Inflammatory macrophage treated with lipopolysaccharide for 1 hour (primary cell): Measurements from ENCODE around the gene PRKAG2.
A peak's percentile ranks its signal among the peaks of the same experiment; 100 is the strongest.

Experiments
- DNase-seq, 2 donors: peaks; one replicate each; pipeline ENCODE4 v3.0.0-alpha.2; 2020 to 2022

Gene PRKAG2

GRCh38 chr7:151814400-151815009, 62.4 kb downstream of the PRKAG2 start:
- DNase-seq = no peak

DNA sequence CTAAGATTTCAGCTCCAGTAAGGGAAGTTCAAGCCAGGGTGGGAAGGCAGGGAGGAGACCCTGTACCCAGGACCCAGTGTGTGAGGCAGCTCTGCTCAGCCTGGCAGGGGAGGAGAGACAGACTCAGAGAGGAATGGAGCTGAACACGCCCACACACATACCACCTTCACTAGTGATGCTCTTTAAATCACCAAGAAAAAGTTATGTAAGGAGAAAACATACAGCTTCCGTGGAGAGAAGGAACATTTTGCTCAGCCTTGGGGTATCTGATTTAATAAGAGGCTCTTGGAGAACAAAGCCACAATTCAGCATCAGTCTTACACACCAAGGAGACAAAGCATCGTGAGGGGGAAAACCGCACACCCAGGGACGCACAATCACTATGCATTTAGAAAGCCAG, 62.9 kb downstream of the PRKAG2 start:
- DNase-seq = no peak

DNA sequence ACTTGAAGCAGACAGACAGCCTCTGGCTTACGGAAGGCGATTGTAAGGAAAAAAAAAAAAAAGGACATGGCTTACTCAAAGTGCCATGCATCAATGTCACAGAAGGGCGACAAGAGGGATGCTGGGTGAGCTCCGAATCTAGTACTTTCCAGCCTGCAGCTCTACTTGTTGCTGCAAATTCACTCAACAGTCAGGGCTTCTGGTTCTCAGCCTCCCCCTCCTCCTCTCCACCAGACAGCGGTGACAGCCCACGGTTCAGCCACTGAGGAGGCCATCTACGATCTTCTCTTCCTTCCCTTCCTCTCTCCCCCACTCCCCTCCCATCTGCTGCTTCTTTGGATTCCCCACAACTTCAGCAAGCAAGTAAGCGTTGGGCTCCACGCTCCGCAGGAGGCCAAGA, 63.5 kb downstream of the PRKAG2 start:
- no peak for DNase-seq

DNA sequence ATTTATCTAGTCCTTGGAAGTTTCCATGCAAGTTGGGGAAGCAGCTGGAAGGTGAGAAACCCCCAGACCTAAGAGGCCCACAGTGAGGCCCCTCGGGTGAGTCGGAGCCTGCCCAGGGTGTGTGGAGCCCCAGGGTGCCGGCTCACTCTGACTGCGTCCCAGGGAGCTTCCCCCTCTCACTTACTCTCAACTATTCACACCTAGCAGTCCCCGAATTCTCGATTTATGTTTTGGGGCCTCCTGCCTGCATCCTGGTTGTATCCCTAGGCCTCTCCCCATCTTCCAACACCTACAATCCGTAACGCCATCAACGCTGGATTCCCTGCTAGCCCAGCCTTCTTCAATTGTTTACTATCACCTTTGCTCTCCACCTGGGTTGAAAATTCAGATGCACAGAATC, 63.9 kb downstream of the PRKAG2 start:
- no peak for DNase-seq

GRCh38 chr7:151810441-151811232, 66.3 kb downstream of the PRKAG2 start:
- no peak for DNase-seq

DNA sequence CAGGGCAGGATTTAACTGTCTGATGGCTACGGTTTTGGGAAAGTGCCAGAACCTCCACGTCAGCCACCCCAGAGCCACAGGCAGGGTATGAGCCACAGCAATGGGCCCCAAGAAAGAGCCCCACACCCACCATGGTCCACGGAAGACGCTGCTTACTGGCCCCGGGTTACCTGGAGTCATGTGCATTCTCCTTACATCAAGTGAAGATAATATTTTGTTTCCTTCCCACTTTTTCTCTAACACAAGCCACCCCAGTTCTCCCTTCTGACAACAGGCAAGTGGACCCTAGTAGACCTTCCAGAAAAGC, 67.1 kb downstream of the PRKAG2 start:
- DNase-seq = no peak

DNA sequence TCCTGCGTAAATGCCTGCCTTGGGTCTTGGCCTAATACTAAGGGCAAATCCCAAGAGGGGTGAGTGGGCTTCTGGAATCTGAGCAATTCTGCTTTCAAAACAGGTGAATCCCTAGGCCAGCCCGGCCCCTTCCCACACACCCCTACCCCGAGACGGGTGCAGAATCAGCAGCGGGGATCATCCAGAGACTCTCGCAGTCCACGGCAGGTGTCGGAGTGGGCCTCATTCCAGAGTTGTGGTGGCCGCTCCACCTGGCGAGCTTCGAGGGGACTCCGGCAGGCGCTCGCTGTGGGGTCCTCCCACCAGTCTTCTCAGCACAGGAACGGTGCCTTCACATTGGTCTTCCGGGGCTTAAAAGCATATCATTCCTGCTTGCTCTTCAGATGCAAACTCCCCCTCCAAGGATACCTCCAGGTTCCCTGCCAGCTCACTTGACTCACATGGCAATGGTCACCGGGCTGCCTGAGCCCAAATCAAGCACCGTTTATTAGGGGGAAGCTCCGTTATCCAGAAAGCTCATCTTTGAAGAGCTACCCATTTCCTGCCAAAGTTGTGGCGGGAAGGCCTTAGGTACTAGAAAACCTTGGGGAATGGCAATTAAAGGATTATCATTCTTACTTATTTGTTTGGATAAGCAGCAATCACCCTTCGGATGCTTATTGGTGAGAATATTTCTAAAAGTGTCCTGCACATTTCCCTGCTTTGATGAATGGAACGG, 67.6 kb downstream of the PRKAG2 start:
- no peak for DNase-seq

DNA sequence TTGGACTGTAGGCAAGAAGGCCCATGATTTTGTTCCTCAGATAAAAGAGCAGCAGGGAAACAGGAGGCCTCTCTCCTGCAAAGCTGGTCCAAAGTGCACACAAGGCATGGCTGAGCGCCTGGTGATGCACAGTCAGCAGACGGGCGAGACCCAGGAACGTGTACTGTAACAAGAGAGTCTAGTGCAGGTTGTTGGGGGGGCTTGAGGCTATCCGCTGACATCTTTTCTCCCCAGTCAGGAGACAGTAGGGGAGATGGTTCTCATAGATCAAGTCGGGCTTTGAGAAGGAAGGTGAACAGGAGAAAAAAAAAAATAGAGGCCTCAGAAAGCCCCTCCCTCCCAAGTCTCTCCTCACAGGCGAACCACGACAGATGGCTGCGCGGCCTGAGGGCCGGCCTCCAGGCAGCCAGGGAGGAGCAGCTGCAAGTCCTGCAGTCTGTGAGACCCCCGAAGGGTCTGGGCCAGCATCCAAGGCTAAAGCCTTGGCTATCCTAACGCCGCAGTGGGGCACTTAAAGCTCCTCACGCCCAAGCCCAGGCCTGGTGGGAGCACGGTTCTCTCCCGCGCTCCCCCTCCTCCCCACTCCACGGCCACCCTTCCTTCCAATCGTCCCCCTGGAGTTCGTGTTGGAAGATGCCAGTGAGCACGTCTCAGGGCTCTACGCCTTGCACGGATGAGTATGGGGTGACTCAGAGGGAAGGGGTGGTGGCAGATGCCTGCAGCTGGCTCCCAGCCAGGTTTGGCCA, 68.3 kb downstream of the PRKAG2 start:
- DNase-seq = peak; percentile 61 to 65

DNA sequence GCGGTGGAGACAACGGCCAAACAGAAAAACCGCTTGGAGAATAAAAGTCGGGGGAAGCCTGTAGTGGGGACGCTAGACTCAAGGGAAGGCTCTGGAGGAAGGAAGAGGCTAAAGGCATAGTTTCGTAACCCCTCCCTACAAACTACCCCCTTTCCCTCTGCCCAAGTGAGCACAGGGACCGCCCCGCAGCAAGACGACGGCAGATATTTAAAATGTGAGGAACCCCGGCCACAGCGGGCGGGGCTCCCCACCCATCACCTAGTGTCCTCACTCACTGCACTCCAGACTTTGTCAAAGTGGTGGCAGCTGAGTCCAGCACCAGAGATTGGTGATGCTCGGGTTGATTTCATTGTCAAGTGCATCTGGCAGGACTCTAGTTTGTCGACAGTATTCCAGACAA, 69.1 kb downstream of the PRKAG2 start:
- peak; percentile 79 to 83 for DNase-seq

DNA sequence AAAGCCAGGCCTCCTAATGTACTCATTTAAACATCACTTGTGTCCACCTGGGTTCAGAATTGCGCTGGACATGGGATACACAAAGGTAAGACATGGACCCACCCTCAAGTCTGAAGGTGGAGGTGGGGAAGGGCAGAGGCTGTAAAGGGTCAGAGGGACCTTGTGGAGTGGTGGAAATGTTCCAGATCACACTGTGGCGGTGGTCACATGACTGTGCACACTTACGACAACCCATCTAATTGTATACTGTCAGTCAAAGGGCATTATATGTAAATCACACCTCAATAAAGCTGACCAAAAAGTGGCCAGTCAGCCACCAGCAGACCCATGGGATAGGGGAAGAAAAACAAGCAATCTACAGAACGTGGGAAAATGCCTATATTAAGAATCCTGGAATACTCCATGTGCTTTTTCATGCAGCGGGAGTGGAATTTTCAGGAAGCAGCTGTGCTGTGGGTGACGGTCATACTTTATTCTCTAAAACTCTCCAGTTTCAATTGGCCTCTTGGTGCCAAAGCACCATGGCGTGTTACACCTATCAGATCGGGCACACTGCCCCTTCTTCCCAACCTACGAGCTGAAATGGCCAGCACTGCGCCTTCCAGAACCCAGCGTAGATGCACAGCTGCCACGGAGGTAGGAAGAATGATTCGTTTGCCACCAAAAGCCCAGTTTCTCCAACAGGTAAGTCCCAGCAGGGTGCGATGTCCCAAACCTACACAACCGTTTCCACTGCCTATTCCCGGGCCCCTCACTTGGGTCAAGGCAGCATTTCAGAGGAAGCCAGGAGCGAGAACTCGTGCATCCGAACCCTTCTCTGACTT, 69.8 kb downstream of the PRKAG2 start:
- peak in 1 of 2 donors; percentile 50 for DNase-seq

DNA sequence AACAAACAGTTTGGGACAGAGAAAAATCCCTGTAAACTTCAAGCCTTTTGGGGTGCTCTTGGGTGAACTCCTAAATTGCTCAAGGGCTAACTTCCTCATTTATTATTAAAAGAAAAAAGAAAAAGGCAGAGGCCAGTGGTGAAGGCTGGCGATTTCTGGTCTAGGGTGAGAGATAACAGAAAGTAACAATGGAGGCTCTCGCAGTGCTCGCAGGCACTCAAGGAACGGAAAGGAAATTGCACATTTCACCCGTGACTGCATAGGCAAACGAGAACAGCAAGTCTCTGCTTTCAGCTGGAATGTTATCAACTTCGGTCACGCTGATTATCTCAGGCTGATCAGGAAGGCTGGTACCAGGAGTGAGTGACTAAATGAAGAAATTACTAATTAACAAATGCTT, 70.7 kb downstream of the PRKAG2 start:
- peak; percentile 95 to 96 for DNase-seq

GRCh38 chr7:151805191-151805590, 71.7 kb downstream of the PRKAG2 start:
- peak; percentile 71 to 95 for DNase-seq

DNA sequence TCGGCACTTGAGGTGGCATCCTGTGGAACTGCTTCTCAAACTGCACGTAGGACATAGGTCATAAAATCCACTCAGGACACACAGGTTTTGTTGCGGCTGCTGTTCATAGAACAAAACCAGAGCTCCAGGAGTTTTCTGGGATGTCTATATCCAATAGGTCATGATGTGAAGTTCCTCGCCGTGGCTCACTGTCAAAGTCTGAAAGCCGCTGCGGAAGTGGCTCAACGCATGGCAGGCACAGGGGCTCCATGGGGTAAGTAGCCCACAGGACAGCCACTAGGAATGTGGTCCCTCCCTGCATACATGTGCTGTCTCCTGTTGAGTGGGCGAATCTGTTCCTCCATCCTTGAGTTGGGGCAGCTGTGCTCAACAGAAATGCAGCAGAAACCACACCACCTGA, 72.2 kb downstream of the PRKAG2 start:
- no peak for DNase-seq

- DNase-seq = no peak
These were observed 73.1 kb downstream of the PRKAG2 start for GRCh38 chr7:151803841-151804240.

DNA sequence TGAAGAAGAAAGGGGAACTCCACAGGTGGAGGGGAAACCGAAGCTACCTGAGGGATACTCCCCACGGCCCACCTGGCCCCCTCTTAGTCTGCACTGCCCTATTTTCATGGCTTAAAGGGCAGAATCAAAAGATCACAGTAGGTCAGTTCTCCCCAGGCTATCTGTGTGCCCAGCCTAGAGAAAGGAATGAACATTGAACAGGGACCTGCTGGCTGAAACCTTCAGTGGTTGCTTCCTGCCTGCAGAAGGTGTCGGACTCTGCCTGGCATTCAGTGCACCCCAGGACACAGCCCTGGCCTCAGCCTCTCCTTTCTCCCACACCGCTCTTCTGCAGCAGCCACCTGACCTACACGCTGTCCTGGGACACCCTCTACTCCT, 74.5 kb downstream of the PRKAG2 start:
- no peak for DNase-seq

DNA sequence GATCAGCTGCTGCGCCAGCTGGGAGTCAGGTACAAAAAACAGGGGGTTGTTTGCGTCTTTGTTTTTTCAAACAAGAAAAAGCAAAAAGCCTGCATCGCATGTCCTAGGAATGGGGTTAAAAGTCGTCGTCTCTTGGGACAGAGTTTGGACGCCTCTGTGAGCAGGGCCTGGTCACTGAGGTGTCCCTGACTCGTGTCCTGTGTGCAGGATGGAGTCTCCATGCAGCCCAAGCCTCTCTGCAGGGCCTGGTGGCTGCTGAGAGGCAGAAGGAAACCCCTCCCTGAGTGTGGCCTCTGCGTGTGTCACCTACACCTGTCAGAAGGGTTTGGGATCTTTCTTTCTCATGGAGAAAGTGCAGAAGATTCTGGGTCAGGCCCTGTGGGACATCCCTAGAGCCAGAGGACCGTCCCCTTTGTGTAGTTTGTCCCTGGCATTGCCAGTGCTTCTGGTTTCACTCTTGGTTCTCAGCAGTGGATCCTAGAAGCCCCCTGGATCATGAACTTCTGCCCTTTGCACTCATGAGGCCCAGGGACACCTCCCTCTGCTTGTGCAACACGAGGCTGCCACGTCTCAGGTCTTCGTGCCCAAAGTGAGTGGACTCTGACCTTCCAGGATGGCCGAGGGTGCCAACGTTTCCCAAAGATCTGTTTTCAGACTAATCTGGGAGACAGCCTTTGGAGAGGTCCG, 75.0 kb downstream of the PRKAG2 start:
- DNase-seq = no peak

DNA sequence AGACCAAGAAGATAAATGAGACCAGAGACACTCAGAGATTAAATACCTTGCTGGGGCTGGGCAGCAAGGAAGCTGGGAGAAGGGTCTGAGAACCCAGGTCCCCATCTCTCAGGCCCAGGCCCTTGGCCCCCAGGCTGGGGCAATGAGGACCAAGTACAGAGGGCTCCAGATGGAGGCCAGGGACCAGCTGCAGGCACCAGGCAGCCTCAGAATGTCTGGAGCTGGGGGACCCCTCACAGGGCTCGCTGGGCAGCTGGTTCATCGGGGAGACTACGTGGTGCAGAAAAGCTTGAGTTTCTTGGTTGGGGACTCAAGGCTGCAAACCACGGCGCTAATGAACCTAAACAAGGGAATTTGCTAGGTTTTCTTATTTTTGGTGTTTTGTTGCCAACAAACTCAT, 75.6 kb downstream of the PRKAG2 start:
- no peak for DNase-seq

GRCh38 chr7:151800861-151801260, 76.1 kb downstream of the PRKAG2 start:
- no peak for DNase-seq

GRCh38 chr7:151800391-151800790, 76.5 kb downstream of the PRKAG2 start:
- DNase-seq = no peak

GRCh38 chr7:151799506-151799905, 77.4 kb downstream of the PRKAG2 start:
- DNase-seq = no peak

- DNase-seq = peak in 1 of 2 donors; percentile 72
These were observed 78.0 kb downstream of the PRKAG2 start for GRCh38 chr7:151798851-151799448.
